Measurements from ENCODE around the gene PODN.

The PODN gene

DNA sequence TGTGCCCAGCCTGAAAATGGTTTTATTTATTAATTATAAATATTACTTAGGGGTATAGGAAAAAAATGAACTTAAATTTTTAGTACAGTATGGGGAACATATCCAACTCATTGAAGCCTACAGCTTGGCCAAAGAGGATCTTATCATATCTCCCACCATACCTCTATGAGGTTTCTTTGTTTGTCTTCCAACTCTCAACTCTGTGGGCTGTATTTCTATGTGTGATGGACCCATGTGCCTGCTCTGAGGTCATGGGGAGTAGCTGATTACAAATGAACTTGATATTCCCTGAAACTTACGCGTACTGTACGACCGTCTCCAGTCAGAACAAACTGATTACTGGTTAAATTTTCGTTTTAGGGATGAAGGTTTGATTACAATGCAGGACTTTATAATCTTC lies 41.4 kb upstream of the PODN start:
- Histone ChIP-seq H3K4me1 (ENCODE audit: low read depth, poor library complexity, severe bottlenecking) (peaks cover 20% of the 10 kb centered on the region), H3K4me2 (no peak overlapping the region), H3K79me2 (ENCODE audit: insufficient read depth, low read depth) (peaks cover 15% of the 10 kb centered on the region; the same call in 1 of the 2 replicates), H3K27me3 (ENCODE audit: insufficient read depth, low read depth) (no peaks in the 10 kb centered on the region), H3K36me3 (ENCODE audit: insufficient read depth) (no peaks in the 10 kb centered on the region), H4K20me1 (ENCODE audit: insufficient read depth) (no peaks in the 10 kb centered on the region), H3K9ac (no peak overlapping the region), H2AFZ (ENCODE audit: low read depth) (no peak overlapping the region), H3K4me3 (IDR thresholded peaks at IDR 0.05; ENCODE audit: insufficient read depth, low read depth, low read length) (no peak overlapping the region), H3K27ac (no peak overlapping the region)
- TF ChIP-seq, protein P1, sequence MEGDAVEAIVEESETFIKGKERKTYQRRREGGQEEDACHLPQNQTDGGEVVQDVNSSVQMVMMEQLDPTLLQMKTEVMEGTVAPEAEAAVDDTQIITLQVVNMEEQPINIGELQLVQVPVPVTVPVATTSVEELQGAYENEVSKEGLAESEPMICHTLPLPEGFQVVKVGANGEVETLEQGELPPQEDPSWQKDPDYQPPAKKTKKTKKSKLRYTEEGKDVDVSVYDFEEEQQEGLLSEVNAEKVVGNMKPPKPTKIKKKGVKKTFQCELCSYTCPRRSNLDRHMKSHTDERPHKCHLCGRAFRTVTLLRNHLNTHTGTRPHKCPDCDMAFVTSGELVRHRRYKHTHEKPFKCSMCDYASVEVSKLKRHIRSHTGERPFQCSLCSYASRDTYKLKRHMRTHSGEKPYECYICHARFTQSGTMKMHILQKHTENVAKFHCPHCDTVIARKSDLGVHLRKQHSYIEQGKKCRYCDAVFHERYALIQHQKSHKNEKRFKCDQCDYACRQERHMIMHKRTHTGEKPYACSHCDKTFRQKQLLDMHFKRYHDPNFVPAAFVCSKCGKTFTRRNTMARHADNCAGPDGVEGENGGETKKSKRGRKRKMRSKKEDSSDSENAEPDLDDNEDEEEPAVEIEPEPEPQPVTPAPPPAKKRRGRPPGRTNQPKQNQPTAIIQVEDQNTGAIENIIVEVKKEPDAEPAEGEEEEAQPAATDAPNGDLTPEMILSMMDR (conservative IDR thresholded peaks at IDR 0.05; ENCODE audit: low read depth, low read length) = no peak

GRCh38 chr1:53022179-53022578 lies 39.8 kb upstream of the PODN start:
- Histone ChIP-seq H3K27ac (no peak overlapping the region), H3K79me2 (ENCODE audit: insufficient read depth, low read depth) (peaks cover 10% of the 10 kb centered on the region; the same call in 1 of the 2 replicates), H2AFZ (ENCODE audit: low read depth) (no peak overlapping the region), H3K36me3 (ENCODE audit: insufficient read depth) (no peaks in the 10 kb centered on the region), H3K4me2 (no peak overlapping the region), H3K27me3 (ENCODE audit: insufficient read depth, low read depth) (no peaks in the 10 kb centered on the region), H3K4me1 (ENCODE audit: low read depth, poor library complexity, severe bottlenecking) (peaks cover 11% of the 10 kb centered on the region), H3K4me3 (IDR thresholded peaks at IDR 0.05; ENCODE audit: insufficient read depth, low read depth, low read length) (no peak overlapping the region), H3K9ac (no peak overlapping the region), H4K20me1 (ENCODE audit: insufficient read depth) (no peaks in the 10 kb centered on the region)
- TF ChIP-seq, protein P1 (conservative IDR thresholded peaks at IDR 0.05; ENCODE audit: low read depth, low read length) = no peak

DNA sequence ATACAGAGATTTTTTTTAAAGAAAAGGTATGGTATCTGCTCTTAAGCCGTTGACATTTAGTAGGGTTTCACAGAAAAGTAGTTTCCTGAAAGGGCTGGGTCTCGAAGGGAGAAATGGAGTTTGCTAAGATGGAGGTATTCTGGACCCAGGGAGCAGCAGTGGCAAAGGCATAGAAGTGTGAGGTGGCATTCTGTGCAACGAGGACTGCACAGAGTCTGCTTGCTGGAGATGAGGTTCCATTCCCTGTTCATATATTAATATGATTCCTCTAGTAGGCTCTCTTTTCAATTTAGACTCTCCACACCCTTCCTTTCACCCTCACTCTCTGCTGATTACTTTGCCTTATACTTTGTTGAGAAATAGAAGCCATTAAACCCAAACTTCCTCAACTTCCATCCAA lies 38.5 kb upstream of the PODN start:
- H3K4me1 ChIP-seq (ENCODE audit: low read depth, poor library complexity, severe bottlenecking) = peaks cover 20% of the 10 kb centered on the region
- no peaks in the 10 kb centered on the region for H4K20me1 ChIP-seq (ENCODE audit: insufficient read depth)
- no peaks in the 10 kb centered on the region for H3K27me3 ChIP-seq (ENCODE audit: insufficient read depth, low read depth)
- no peak overlapping the region; the same call in 1 of the 2 replicates for H3K4me2 ChIP-seq
- TF ChIP-seq, protein P1 (conservative IDR thresholded peaks at IDR 0.05; ENCODE audit: low read depth, low read length) = no peak
- no peaks in the 10 kb centered on the region for H3K36me3 ChIP-seq (ENCODE audit: insufficient read depth)
- no peak overlapping the region for H3K4me3 ChIP-seq (IDR thresholded peaks at IDR 0.05; ENCODE audit: insufficient read depth, low read depth, low read length)
- no peak overlapping the region for H3K9ac ChIP-seq
- H2AFZ ChIP-seq (ENCODE audit: low read depth) = no peak overlapping the region
- no peak overlapping the region for H3K27ac ChIP-seq
- H3K79me2 ChIP-seq (ENCODE audit: insufficient read depth, low read depth) = 0 out of 2 replicates have a peak, but pooled peaks cover 3% of the 10 kb centered on the region

DNA sequence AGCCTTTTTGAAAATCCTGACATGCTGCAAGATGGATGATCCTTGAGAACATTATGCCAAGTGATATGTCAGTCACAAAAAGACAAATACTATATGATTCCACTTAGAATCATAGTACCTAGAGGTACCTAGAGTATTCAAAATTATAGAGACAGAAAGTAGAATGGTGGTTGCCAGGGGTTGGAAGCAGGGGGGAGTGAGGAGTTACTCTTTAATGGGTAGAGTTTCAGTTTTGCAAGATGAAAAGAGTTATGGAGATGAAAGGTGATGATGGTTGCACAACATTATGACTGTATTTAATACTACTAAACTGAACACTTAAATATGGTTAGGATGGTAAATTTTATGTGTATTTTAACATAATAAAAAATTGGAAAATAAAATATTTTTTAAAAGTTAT lies 37.9 kb upstream of the PODN start:
- H2AFZ ChIP-seq (ENCODE audit: low read depth) = no peak overlapping the region
- H3K27me3 ChIP-seq (ENCODE audit: insufficient read depth, low read depth) = no peaks in the 10 kb centered on the region
- TF ChIP-seq, protein P1 (conservative IDR thresholded peaks at IDR 0.05; ENCODE audit: low read depth, low read length) = no peak
- no peak overlapping the region for H3K9ac ChIP-seq
- H3K79me2 ChIP-seq (ENCODE audit: insufficient read depth, low read depth) = 0 out of 2 replicates have a peak, but pooled peaks cover 3% of the 10 kb centered on the region
- no peaks in the 10 kb centered on the region for H4K20me1 ChIP-seq (ENCODE audit: insufficient read depth)
- no peaks in the 10 kb centered on the region for H3K36me3 ChIP-seq (ENCODE audit: insufficient read depth)
- H3K4me1 ChIP-seq (ENCODE audit: low read depth, poor library complexity, severe bottlenecking) = peaks cover 20% of the 10 kb centered on the region
- no peak overlapping the region for H3K4me3 ChIP-seq (IDR thresholded peaks at IDR 0.05; ENCODE audit: insufficient read depth, low read depth, low read length)
- H3K27ac ChIP-seq = no peak overlapping the region
- H3K4me2 ChIP-seq = no peak overlapping the region; the same call in 1 of the 2 replicates
